Gastroesophageal sphincter (tissue), 4 donors: Measurements from ENCODE around the gene VEGFC. TPM values are rescaled to one million over a fixed set of nuclear protein-coding genes. Genes with fewer than 3 reads are reported as not detected.

Experiments
- ATAC-seq: fragments of 150-250 bp; one replicate; pipeline ENCODE4 v1.9.1; 2016; ENCODE audit warnings: mild to moderate bottlenecking, moderate library complexity
- H3K27ac ChIP-seq, 4 donors: fragments of 200-600 bp; sonication (generic) in 3 of 4; 1 replicate in 3 of 4; 2 replicates in 1 of 4; pipeline ENCODE4 v1.5.1; 2016 to 2019
- H3K27me3 ChIP-seq: fragments of 200-600 bp; sonication (generic); one replicate; pipeline ENCODE4 v1.5.1; 2019
- H3K36me3 ChIP-seq, 2 donors: fragments of 200-600 bp; sonication (generic); one replicate each; pipeline ENCODE4 v1.5.1; 2019; ENCODE audit warnings: control low read depth in 1 of 2
- H3K4me1 ChIP-seq, 3 donors: fragments of 200-600 bp; sonication (generic); 1 replicate in 2 of 3; 2 replicates in 1 of 3; pipeline ENCODE4 v1.5.1; 2016 to 2019; ENCODE audit warnings: control low read depth in 2 of 3
- H3K4me3 ChIP-seq, 2 donors: fragments of 200-600 bp; sonication (generic); one replicate each; pipeline ENCODE4 v1.5.1; 2019; ENCODE audit warnings: mild to moderate bottlenecking in 1 of 2, moderate library complexity in 1 of 2
- H3K9me3 ChIP-seq, 3 donors: fragments of 200-600 bp; sonication (generic); one replicate each; pipeline ENCODE4 v1.5.1; 2017 to 2019; ENCODE audit warnings: control low read depth in 2 of 3
- CTCF ChIP-seq, 4 experiments: fragments of 200-600 bp in 2 of 4; fragments of 450-650 bp in 2 of 4; sonication (generic) in 1 of 4; IDR thresholded peaks; one replicate each; pipeline ENCODE4 v1.5.1; 2017 to 2019; ENCODE audit warnings: antibody characterized with exemption in 4 of 4, mild to moderate bottlenecking in 2 of 4, moderate library complexity in 2 of 4
- EP300 ChIP-seq: sonication (generic); formaldehyde crosslinking; IDR thresholded peaks from one replicate; pipeline ENCODE4 v1.6.1; 2017; ENCODE audit warnings: antibody characterized with exemption, mild to moderate bottlenecking
- POLR2A ChIP-seq, 2 donors: fragments of 450-650 bp; IDR thresholded peaks; one replicate each; pipeline ENCODE4 v1.6.1; 2017; ENCODE audit warnings: antibody characterized with exemption in 2 of 2, mild to moderate bottlenecking in 2 of 2, moderate library complexity in 1 of 2
- POLR2AphosphoS5 ChIP-seq: sonication (generic); formaldehyde crosslinking; IDR thresholded peaks from one replicate; pipeline ENCODE4 v1.6.1; 2017; ENCODE audit warnings: antibody characterized with exemption
- WGBS, 2 donors: methylation state at CpG; one replicate each; pipeline ENCODE4 v1.1.5; 2018; ENCODE audit warnings: low coverage in 1 of 2; 5-methylcytosine and 5-hydroxymethylcytosine counted together
- total RNA-seq, 4 donors: library from RNA; depleted of rRNA; stranded (reverse); fragments of >200 nt; gene quantifications; one replicate each; pipeline ENCODE4 v1.1.0, GENCODE V29; 2016

The VEGFC gene
- total RNA-seq, 4 donors from 2014 or later = 3.0 to 8.3 (median 8.1) TPM

- no peaks in the 10 kb centered on the region for H3K27me3 ChIP-seq
- peaks cover 0 to 16% (median 0%) of the 10 kb centered on the region in 3 donors for H3K4me1 ChIP-seq
- WGBS, 2 donors = 46 to 66% methylated on average over 2 of the region's 2 CpGs
- H3K4me3 ChIP-seq = no peak overlapping the region
- TF ChIP-seq POLR2A (IDR thresholded peaks at IDR 0.05) (no peak), CTCF (IDR thresholded peaks at IDR 0.05) (no peak), EP300 (no peak), POLR2AphosphoS5 (no peak)
- no peak overlapping the region for H3K27ac ChIP-seq
- H3K36me3 ChIP-seq = no peaks in the 10 kb centered on the region
- H3K9me3 ChIP-seq = no peaks in the 10 kb centered on the region
- no peak for ATAC-seq
Measured at GRCh38 chr4:176769514-176769913, 23.2 kb downstream of the VEGFC start.

GRCh38 chr4:176767183-176767582 lies 25.5 kb downstream of the VEGFC start:
- no peak overlapping the region for H3K4me3 ChIP-seq
- 88 to 92% methylated on average over 1 of the region's 1 CpG for WGBS, 2 donors
- H3K27ac ChIP-seq = no peak overlapping the region
- H3K9me3 ChIP-seq = no peaks in the 10 kb centered on the region
- ATAC-seq = no peak
- no peaks in the 10 kb centered on the region for H3K27me3 ChIP-seq
- H3K36me3 ChIP-seq = no peaks in the 10 kb centered on the region
- TF ChIP-seq POLR2A (IDR thresholded peaks at IDR 0.05) = no peak
- no peak for TF ChIP-seq EP300
- no peak for TF ChIP-seq CTCF (IDR thresholded peaks at IDR 0.05)
- TF ChIP-seq POLR2AphosphoS5 = no peak
- peaks cover 0 to 16% (median 0%) of the 10 kb centered on the region in 3 donors for H3K4me1 ChIP-seq

- no peaks in the 10 kb centered on the region for H3K9me3 ChIP-seq
- no peak overlapping the region for H3K27ac ChIP-seq
- ATAC-seq = no peak
- H3K4me3 ChIP-seq = no peak overlapping the region
- no peak for TF ChIP-seq CTCF (IDR thresholded peaks at IDR 0.05)
- no peak for TF ChIP-seq EP300
- no peak for TF ChIP-seq POLR2A (IDR thresholded peaks at IDR 0.05)
- no peak for TF ChIP-seq POLR2AphosphoS5
- no peaks in the 10 kb centered on the region for H3K27me3 ChIP-seq
- H3K36me3 ChIP-seq = no peaks in the 10 kb centered on the region
- 82 to 86% methylated on average over 2 to 3 of the region's 3 CpGs for WGBS, 2 donors
- no peaks in the 10 kb centered on the region for H3K4me1 ChIP-seq
Measured at GRCh38 chr4:176762661-176763308, 29.9 kb downstream of the VEGFC start.

DNA sequence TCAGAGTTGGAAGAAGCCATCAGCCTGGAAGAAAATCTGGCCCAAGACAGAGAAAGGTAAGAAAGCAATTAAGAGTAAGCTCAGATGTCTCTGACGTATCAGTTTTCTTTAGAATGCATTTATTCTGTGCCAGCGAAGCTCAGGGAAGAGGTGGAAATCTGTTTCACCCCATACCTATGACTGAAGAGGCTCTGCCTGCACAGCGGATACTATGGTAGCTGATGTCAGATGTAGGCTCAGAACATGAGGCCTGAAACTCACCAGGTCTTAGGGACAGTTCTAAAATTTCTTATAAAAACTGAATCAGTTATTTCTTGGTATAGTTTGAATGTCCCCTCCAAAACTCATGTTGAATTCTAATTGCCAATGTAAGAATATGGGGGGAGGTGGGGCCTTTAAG lies 30.9 kb downstream of the VEGFC start:
- no peak for TF ChIP-seq POLR2A (IDR thresholded peaks at IDR 0.05)
- TF ChIP-seq EP300 = no peak
- TF ChIP-seq POLR2AphosphoS5 = no peak
- H3K36me3 ChIP-seq = no peaks in the 10 kb centered on the region
- H3K27ac ChIP-seq = no peak overlapping the region
- H3K4me1 ChIP-seq = no peaks in the 10 kb centered on the region
- ATAC-seq = no peak
- WGBS, 2 donors = 78 to 88% methylated on average over 3 of the region's 3 CpGs
- H3K27me3 ChIP-seq = no peaks in the 10 kb centered on the region
- H3K9me3 ChIP-seq = no peaks in the 10 kb centered on the region
- H3K4me3 ChIP-seq = no peak overlapping the region

DNA sequence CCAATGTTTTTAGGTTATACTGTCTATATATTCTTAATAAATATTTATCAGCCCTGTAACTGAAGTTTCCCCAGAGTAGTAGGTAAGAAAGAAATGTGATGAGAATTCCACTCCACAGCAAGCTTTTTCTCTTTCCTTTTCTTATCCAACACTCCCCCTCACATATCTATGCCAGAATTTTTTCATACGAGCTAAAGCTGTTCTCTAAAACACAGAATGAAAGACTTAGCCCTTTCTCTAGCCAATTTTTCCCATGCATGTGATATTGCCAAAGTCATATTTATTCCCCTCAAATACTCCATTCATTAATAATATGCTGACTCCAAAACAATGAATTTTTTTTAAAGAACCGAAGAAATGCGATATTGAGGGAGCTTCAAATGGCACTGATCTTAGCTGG lies 32.3 kb downstream of the VEGFC start:
- H3K27me3 ChIP-seq = no peaks in the 10 kb centered on the region
- no peak for ATAC-seq
- H3K4me1 ChIP-seq = no peaks in the 10 kb centered on the region
- no peak overlapping the region for H3K27ac ChIP-seq
- no peaks in the 10 kb centered on the region for H3K36me3 ChIP-seq
- 55 to 56% methylated on average over 3 of the region's 3 CpGs for WGBS, 2 donors
- no peak overlapping the region for H3K4me3 ChIP-seq
- TF ChIP-seq POLR2A (IDR thresholded peaks at IDR 0.05) (no peak), POLR2AphosphoS5 (no peak), CTCF (IDR thresholded peaks at IDR 0.05) (no peak), EP300 (no peak)
- no peaks in the 10 kb centered on the region for H3K9me3 ChIP-seq
